WTC11 (cell line): ENCODE measurements around the gene DUSP18. TPM values are rescaled to one million over a fixed set of nuclear protein-coding genes. Genes with fewer than 3 reads are reported as not detected.

ENCODE experiments used
- ATAC-seq: fragments of 200-7000 bp; cut with Tn5 transposase; 2 replicates; pipeline ENCODE4 v1.10.0; 2021; ENCODE audit warnings: mild to moderate bottlenecking, moderate library complexity
- CTCF ChIA-PET: fragments of 300-600 bp; sonication (Branson Sonifier 250); formaldehyde crosslinking; loops from one replicate; lab custom pipeline; 2021; ENCODE audit warnings: antibody characterized with exemption; lab: Charles Lee
- POLR2A ChIA-PET: fragments of 350-600 bp; sonication (Branson Sonifier 250); formaldehyde crosslinking; loops from one replicate; lab custom pipeline; 2021; ENCODE audit warnings: antibody characterized with exemption; lab: Charles Lee
- DNase-seq: peaks from one replicate; pipeline ENCODE4 v3.0.0; 2021; ENCODE audit warnings: low spot score
- H3K27ac Mint-ChIP-seq: 2 replicates; pipeline ENCODE4 v1.8.0; 2021; ENCODE audit warnings: mixed read lengths
- H3K27me3 Mint-ChIP-seq: 2 replicates; pipeline ENCODE4 v1.8.0; 2021; ENCODE audit warnings: low read depth, mild to moderate bottlenecking, moderate library complexity, mixed read lengths
- H3K36me3 Mint-ChIP-seq: 2 replicates; pipeline ENCODE4 v1.8.0; 2021; ENCODE audit warnings: mixed read lengths
- H3K4me1 Mint-ChIP-seq: 2 replicates; pipeline ENCODE4 v1.8.0; 2022; ENCODE audit warnings: mixed read lengths
- H3K4me3 Mint-ChIP-seq: 2 replicates; pipeline ENCODE4 v1.8.0; 2021; ENCODE audit warnings: mild to moderate bottlenecking, moderate library complexity, mixed read lengths
- H3K9me3 Mint-ChIP-seq: 2 replicates; pipeline ENCODE4 v1.8.0; 2021; ENCODE audit warnings: mixed read lengths
- ATF1 ChIP-seq: sonication (generic); formaldehyde crosslinking; IDR thresholded peaks from 2 replicates; pipeline ENCODE4 v1.8.1; 2023; ENCODE audit warnings: mild to moderate bottlenecking, moderate library complexity, missing genetic modification reagents
- CREB1 ChIP-seq: sonication (generic); formaldehyde crosslinking; IDR thresholded peaks from 2 replicates; pipeline ENCODE4 v1.8.0; 2023; ENCODE audit warnings: mild to moderate bottlenecking, missing genetic modification reagents
- GABPB1 ChIP-seq: sonication (generic); formaldehyde crosslinking; IDR thresholded peaks from 2 replicates; pipeline ENCODE4 v1.8.1; 2023; ENCODE audit warnings: mild to moderate bottlenecking, missing genetic modification reagents
- HMGA2 ChIP-seq: fragments of 250-450 bp; sonication (Bioruptor Pico); IDR thresholded peaks from 2 replicates; pipeline ENCODE4 v1.4.0; 2021; ENCODE audit warnings: mild to moderate bottlenecking, moderate library complexity
- MXD4 ChIP-seq: fragments of 250-450 bp; sonication (Bioruptor Pico); IDR thresholded peaks from 2 replicates; pipeline ENCODE4 v1.8.0; 2021; ENCODE audit warnings: mild to moderate bottlenecking, moderate library complexity, borderline replicate concordance
- NFE2L1 ChIP-seq: sonication (generic); formaldehyde crosslinking; IDR thresholded peaks from 2 replicates; pipeline ENCODE4 v1.8.1; 2023; ENCODE audit warnings: missing genetic modification reagents
- NR3C1 ChIP-seq: sonication (generic); formaldehyde crosslinking; conservative IDR thresholded peaks from 2 replicates; pipeline ENCODE4 v1.8.1; 2023; ENCODE audit warnings: low read depth, mild to moderate bottlenecking, missing genetic modification reagents
- OVOL2 ChIP-seq: fragments of 250-450 bp; sonication (Bioruptor Pico); IDR thresholded peaks from 2 replicates; pipeline ENCODE4 v1.9.0; 2021; ENCODE audit warnings: mild to moderate bottlenecking, borderline replicate concordance
- PRRX2 ChIP-seq: fragments of 250-450 bp; sonication (Bioruptor Pico); IDR thresholded peaks from 2 replicates; pipeline ENCODE4 v1.8.0; 2021; ENCODE audit warnings: mild to moderate bottlenecking
- RORB ChIP-seq: fragments of 250-450 bp; sonication (Bioruptor Pico); IDR thresholded peaks from 2 replicates; pipeline ENCODE4 v1.9.0; 2021; ENCODE audit warnings: mild to moderate bottlenecking
- SOX15 ChIP-seq: fragments of 250-450 bp; sonication (Bioruptor Pico); IDR thresholded peaks from 2 replicates; pipeline ENCODE4 v1.9.0; 2021; ENCODE audit warnings: mild to moderate bottlenecking
- TEAD4 ChIP-seq: sonication (generic); formaldehyde crosslinking; IDR thresholded peaks from 2 replicates; pipeline ENCODE4 v1.8.0; 2022; ENCODE audit warnings: mild to moderate bottlenecking, missing genetic modification reagents
- ZNF121 ChIP-seq: sonication (generic); formaldehyde crosslinking; IDR thresholded peaks from 2 replicates; pipeline ENCODE4 v1.8.0; 2023; ENCODE audit warnings: missing genetic modification reagents
- ZNF138 ChIP-seq: sonication (generic); formaldehyde crosslinking; conservative IDR thresholded peaks from 2 replicates; pipeline ENCODE4 v1.8.1; 2022; ENCODE audit warnings: mild to moderate bottlenecking, moderate library complexity, missing genetic modification reagents
- ZNF317 ChIP-seq: sonication (generic); formaldehyde crosslinking; IDR thresholded peaks from 2 replicates; pipeline ENCODE4 v1.8.1; 2023; ENCODE audit warnings: low read depth, mild to moderate bottlenecking, moderate library complexity, missing genetic modification reagents, borderline replicate concordance
- total RNA-seq: library from RNA; stranded (reverse); gene quantifications from 3 replicates; pipeline ENCODE4 v1.2.3, GENCODE V29; 2021
- TF ChIP-seq, protein P1 (sequence below): sonication (generic); formaldehyde crosslinking; IDR thresholded peaks from 2 replicates; pipeline ENCODE4 v1.8.0; 2022; ENCODE audit warnings: mild to moderate bottlenecking, missing genetic modification reagents
- TF ChIP-seq, protein P2 (sequence below): sonication (generic); formaldehyde crosslinking; IDR thresholded peaks from 2 replicates; pipeline ENCODE4 v1.8.0; 2023; ENCODE audit warnings: mild to moderate bottlenecking, missing genetic modification reagents
- TF ChIP-seq, protein P3 (sequence below): sonication (generic); formaldehyde crosslinking; IDR thresholded peaks from 2 replicates; pipeline ENCODE4 v1.8.0; 2022; ENCODE audit warnings: missing genetic modification reagents
- TF ChIP-seq, protein P4 (sequence below): sonication (generic); formaldehyde crosslinking; IDR thresholded peaks from 2 replicates; pipeline ENCODE4 v1.8.1; 2022; ENCODE audit warnings: mild to moderate bottlenecking, moderate library complexity, missing genetic modification reagents
- TF ChIP-seq, protein P5 (sequence below): fragments of 250-450 bp; sonication (Bioruptor Pico); IDR thresholded peaks from 2 replicates; pipeline ENCODE4 v1.9.0; 2021; ENCODE audit warnings: moderate library complexity, mild to moderate bottlenecking, inconsistent platforms, borderline replicate concordance
- TF ChIP-seq, protein P6 (sequence below): sonication (generic); formaldehyde crosslinking; IDR thresholded peaks from 2 replicates; pipeline ENCODE4 v1.8.0; 2022; ENCODE audit warnings: mild to moderate bottlenecking, missing genetic modification reagents

Gene DUSP18
- total RNA-seq, 1 experiment from 2014 or later: 4.3 TPM

DNA sequence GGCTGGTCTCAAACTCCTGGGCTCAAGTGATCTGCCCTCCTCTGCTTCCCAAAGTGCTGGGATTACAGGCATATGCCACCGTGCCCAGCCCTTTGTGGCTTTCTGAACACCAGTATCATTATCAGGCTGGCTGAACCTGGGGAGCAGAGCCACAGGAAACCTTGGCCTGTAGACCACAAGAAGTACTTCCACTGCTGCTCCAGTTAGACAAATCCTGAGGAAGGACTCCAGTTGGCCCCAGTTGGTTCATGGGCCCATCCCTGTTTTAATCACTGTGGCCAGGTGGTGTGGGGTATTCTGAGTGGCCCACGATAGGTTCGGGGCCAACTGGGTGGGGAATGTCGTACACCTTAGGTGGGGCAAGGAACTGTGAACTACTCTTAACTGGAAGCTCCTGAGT, 5.5 kb upstream of the DUSP18 start:
- CTCF ChIA-PET: interaction anchor here (1.4 kb wide), 1 partner anchor 38 kb away, joined by 6 read pairs; no protein-coding TSS in a partner anchor
- DNase-seq (no peak), ATAC-seq (no peak)
- H3K36me3 Mint-ChIP-seq: no peaks in the 10 kb centered on the region
- no peaks in the 10 kb centered on the region for H3K9me3 Mint-ChIP-seq
- no peak overlapping the region for H3K27ac Mint-ChIP-seq
- POLR2A ChIA-PET: no interaction called here
- peaks cover 31% of the 10 kb centered on the region for H3K27me3 Mint-ChIP-seq
- TF ChIP-seq, protein P1, sequence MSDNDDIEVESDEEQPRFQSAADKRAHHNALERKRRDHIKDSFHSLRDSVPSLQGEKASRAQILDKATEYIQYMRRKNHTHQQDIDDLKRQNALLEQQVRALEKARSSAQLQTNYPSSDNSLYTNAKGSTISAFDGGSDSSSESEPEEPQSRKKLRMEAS (CRISPR knock-in tag): no peak
- no peak for TF ChIP-seq ZNF121 (CRISPR knock-in tag)
- no peak for TF ChIP-seq PRRX2
- TF ChIP-seq, protein P2, sequence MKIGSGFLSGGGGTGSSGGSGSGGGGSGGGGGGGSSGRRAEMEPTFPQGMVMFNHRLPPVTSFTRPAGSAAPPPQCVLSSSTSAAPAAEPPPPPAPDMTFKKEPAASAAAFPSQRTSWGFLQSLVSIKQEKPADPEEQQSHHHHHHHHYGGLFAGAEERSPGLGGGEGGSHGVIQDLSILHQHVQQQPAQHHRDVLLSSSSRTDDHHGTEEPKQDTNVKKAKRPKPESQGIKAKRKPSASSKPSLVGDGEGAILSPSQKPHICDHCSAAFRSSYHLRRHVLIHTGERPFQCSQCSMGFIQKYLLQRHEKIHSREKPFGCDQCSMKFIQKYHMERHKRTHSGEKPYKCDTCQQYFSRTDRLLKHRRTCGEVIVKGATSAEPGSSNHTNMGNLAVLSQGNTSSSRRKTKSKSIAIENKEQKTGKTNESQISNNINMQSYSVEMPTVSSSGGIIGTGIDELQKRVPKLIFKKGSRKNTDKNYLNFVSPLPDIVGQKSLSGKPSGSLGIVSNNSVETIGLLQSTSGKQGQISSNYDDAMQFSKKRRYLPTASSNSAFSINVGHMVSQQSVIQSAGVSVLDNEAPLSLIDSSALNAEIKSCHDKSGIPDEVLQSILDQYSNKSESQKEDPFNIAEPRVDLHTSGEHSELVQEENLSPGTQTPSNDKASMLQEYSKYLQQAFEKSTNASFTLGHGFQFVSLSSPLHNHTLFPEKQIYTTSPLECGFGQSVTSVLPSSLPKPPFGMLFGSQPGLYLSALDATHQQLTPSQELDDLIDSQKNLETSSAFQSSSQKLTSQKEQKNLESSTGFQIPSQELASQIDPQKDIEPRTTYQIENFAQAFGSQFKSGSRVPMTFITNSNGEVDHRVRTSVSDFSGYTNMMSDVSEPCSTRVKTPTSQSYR: no peak
- TF ChIP-seq, protein P3, sequence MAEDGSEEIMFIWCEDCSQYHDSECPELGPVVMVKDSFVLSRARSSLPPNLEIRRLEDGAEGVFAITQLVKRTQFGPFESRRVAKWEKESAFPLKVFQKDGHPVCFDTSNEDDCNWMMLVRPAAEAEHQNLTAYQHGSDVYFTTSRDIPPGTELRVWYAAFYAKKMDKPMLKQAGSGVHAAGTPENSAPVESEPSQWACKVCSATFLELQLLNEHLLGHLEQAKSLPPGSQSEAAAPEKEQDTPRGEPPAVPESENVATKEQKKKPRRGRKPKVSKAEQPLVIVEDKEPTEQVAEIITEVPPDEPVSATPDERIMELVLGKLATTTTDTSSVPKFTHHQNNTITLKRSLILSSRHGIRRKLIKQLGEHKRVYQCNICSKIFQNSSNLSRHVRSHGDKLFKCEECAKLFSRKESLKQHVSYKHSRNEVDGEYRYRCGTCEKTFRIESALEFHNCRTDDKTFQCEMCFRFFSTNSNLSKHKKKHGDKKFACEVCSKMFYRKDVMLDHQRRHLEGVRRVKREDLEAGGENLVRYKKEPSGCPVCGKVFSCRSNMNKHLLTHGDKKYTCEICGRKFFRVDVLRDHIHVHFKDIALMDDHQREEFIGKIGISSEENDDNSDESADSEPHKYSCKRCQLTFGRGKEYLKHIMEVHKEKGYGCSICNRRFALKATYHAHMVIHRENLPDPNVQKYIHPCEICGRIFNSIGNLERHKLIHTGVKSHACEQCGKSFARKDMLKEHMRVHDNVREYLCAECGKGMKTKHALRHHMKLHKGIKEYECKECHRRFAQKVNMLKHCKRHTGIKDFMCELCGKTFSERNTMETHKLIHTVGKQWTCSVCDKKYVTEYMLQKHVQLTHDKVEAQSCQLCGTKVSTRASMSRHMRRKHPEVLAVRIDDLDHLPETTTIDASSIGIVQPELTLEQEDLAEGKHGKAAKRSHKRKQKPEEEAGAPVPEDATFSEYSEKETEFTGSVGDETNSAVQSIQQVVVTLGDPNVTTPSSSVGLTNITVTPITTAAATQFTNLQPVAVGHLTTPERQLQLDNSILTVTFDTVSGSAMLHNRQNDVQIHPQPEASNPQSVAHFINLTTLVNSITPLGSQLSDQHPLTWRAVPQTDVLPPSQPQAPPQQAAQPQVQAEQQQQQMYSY (CRISPR knock-in tag): no peak
- no peak for TF ChIP-seq MXD4 (CRISPR knock-in tag)
- TF ChIP-seq ZNF317: no peak
- TF ChIP-seq SOX15: no peak
- TF ChIP-seq HMGA2 (CRISPR knock-in tag): no peak
- TF ChIP-seq, protein P4, sequence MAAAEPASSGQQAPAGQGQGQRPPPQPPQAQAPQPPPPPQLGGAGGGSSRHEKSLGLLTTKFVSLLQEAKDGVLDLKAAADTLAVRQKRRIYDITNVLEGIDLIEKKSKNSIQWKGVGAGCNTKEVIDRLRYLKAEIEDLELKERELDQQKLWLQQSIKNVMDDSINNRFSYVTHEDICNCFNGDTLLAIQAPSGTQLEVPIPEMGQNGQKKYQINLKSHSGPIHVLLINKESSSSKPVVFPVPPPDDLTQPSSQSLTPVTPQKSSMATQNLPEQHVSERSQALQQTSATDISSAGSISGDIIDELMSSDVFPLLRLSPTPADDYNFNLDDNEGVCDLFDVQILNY (CRISPR knock-in tag): no peak
- TF ChIP-seq TEAD4 (CRISPR knock-in tag): no peak
- TF ChIP-seq NR3C1: no peak
- TF ChIP-seq, protein P5, sequence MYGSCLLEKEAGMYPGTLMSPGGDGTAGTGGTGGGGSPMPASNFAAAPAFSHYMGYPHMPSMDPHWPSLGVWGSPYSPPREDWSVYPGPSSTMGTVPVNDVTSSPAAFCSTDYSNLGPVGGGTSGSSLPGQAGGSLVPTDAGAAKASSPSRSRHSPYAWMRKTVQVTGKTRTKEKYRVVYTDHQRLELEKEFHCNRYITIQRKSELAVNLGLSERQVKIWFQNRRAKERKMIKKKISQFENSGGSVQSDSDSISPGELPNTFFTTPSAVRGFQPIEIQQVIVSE (CRISPR knock-in tag): no peak
- TF ChIP-seq GABPB1 (CRISPR knock-in tag): no peak
- TF ChIP-seq RORB (CRISPR knock-in tag): no peak
- peaks cover 5% of the 10 kb centered on the region for H3K4me1 Mint-ChIP-seq
- no peak overlapping the region for H3K4me3 Mint-ChIP-seq

DNA sequence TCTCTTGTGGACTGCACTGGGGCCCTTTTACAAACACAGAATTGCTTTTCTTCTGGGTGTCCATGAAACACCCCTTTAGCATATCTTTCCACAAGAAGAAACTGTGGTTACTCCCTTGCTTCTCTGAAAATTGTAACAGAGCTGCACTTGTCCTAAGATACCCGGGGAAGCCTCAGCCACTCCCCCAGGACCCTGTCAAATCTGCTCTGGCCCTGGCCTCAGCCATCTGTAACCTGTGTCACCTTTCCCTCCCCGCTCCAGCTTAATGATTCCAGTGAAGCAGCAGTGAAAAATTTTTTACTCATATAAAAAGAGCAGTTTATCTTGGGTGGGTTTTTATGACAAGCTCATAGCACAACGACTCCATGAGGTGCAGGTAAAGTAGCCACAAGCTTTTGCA, 3.4 kb upstream of the DUSP18 start:
- ATAC-seq: no peak
- DNase-seq: no peak
- Mint-ChIP-seq H3K36me3 (no peaks in the 10 kb centered on the region), H3K4me3 (no peak overlapping the region), H3K4me1 (peaks cover 12% of the 10 kb centered on the region), H3K9me3 (no peaks in the 10 kb centered on the region), H3K27ac (no peak overlapping the region), H3K27me3 (peaks cover 40% of the 10 kb centered on the region)
- ChIA-PET POLR2A (no interaction called here), CTCF (interaction anchor here (0.6 kb wide), 1 partner anchor 36 kb away, joined by 4 read pairs; no protein-coding TSS in a partner anchor)
- TF ChIP-seq ZNF138 (CRISPR knock-in tag) (no peak), ZNF121 (CRISPR knock-in tag) (no peak), NFE2L1 (CRISPR knock-in tag) (no peak), GABPB1 (CRISPR knock-in tag) (no peak), OVOL2 (CRISPR knock-in tag) (no peak), ATF1 (CRISPR knock-in tag) (no peak), CREB1 (no peak), HMGA2 (CRISPR knock-in tag) (no peak)
- TF ChIP-seq, protein P6, sequence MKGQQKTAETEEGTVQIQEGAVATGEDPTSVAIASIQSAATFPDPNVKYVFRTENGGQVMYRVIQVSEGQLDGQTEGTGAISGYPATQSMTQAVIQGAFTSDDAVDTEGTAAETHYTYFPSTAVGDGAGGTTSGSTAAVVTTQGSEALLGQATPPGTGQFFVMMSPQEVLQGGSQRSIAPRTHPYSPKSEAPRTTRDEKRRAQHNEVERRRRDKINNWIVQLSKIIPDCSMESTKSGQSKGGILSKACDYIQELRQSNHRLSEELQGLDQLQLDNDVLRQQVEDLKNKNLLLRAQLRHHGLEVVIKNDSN: no peak
